ENCODE data around the gene KRTAP12-2.

DNA sequence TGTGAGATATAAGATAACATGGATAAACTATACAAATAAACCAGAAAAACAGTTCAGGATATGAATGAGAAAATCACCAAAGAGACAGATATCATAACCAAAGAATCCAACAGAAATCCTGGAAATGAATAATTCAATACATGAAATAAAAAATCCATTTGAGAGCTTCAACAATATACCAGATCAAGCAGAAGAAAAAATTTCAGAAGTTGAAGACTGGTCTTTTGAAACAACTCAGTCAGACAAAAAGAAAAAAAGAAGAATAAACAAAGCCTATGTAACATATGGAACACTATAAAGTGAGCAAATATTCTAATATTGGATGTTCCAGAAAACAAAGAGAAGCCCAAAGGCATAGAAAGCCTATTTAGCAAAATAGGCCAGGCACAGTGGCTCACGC lies 5.2 kb upstream of the KRTAP12-2 start:
- TF ChIP-seq POLR2AphosphoS5 (IDR thresholded peaks at IDR 0.05), result no peak
- no peak for TF ChIP-seq POLR2A (IDR thresholded peaks at IDR 0.05; ENCODE audit: low read depth)
- TF ChIP-seq, protein P1, sequence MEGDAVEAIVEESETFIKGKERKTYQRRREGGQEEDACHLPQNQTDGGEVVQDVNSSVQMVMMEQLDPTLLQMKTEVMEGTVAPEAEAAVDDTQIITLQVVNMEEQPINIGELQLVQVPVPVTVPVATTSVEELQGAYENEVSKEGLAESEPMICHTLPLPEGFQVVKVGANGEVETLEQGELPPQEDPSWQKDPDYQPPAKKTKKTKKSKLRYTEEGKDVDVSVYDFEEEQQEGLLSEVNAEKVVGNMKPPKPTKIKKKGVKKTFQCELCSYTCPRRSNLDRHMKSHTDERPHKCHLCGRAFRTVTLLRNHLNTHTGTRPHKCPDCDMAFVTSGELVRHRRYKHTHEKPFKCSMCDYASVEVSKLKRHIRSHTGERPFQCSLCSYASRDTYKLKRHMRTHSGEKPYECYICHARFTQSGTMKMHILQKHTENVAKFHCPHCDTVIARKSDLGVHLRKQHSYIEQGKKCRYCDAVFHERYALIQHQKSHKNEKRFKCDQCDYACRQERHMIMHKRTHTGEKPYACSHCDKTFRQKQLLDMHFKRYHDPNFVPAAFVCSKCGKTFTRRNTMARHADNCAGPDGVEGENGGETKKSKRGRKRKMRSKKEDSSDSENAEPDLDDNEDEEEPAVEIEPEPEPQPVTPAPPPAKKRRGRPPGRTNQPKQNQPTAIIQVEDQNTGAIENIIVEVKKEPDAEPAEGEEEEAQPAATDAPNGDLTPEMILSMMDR (IDR thresholded peaks at IDR 0.05), result no peak
